Superior temporal gyrus (tissue), 1 donor: Measurements from ENCODE around the gene GCK.

Experiments used
- DNase-seq: peaks from one replicate; pipeline ENCODE4 v3.0.0-alpha.2; 2016; ENCODE audit errors: extremely low spot score

The GCK gene

DNA sequence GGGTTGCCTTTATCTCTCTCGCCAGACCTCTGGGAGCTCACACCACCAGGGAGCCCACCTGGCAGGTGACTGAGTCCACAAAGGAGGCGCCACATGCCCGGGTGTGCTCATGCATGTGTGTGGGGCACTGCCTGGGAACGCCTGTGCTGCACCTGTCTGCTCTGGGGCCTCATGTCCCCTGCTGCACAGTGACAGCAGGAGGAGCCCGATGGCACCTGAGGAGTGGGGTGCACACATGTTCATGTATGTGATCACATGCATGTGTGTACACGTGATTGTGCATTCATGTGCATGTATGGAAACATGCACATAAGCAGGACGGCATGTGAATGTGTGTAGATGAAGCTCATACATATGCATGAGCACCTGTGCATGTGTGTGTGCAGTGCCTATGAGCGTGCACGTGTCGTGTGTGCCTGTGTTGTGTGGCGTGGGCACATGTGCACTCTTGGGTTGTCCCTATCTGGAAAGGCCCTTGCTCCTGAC is 33.6 kb upstream of the GCK start:
- DNase-seq, result no peak

DNA sequence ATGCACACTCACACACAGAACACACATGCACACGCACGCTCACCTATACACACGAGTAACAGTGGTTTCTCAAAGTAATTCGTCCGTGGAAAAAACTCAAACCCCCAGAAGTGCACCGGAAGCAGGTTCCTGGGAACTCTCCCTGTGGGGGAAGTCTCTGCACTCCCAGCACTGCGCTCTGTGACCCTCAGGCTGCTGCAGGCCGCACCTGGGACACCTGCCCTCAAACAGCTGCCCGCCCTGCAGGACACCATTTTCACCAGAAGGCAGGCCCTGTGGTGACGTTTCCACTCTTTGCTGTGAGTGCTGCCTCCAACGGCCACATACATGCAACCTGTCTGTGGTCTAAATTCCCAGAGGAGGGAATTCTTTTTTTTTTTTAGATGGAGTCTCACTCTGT is 32.8 kb upstream of the GCK start:
- DNase-seq, result no peak

DNA sequence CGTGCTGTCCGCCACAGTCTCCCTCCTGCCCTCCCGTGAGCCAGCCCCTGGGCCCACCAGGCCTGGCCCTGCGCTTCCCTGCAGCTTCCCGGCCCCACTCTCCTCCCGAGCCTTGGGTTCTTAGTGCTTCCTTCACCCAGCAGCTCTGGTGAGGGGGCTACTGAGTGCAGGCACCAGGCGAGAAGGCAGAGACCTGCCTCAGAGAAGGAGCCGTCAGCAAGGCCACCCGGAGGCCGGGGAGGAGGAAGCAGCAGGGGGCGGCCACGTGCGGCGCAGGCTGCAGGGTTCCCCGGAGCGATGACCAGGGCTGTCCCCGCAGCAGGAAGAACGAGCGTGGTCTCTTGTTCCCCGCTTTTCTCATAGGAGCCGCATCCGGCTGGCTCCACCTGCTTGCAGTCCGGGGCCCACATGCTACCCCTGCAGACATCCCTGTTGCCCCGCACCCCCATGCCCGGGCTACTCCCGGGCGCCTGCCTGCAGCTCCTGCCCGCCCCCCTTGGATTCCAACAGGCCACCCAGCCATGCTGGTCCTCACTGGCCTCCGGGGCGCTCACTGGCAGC is 32.1 kb upstream of the GCK start:
- no peak for DNase-seq

DNA sequence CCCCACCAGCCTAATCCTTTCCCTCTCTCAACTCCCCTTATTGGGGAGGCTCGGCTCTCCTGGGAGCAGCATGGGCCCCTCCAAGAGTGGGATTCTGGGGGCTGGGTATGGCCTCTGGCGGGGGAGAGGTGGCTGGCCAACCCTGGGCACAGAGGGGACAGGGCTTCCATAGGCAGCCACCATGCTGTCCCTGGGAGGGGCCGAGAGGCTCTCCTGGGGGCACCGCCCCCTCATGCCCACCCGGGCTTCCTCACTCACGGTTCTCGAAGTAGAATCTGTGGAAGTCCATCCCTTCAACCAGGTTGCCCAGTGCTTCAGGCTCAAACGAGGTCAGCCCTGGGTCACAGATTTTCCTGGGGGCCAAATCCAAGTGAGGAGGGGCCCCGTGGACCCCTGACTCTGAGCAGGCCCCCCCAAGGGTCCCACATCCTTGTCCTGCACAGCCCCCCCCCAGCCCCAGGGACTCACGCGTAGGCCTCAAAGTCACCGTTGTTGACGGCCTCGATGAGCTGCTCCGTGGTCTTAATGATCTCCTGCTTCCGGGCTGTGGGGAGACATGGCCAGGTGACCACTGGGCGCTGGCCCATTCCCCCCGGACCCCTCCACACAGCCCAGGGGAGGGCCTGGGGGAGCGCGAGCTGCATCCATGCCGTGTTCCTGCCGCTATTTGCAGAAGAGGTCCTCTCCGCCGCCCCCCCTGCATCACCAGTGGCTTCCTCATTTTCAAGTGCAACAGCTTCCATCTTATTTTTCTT is 31.3 kb upstream of the GCK start:
- DNase-seq, result no peak

- no peak for DNase-seq
Measured at GRCh38 chr7:44220046-44220357, 30.8 kb upstream of the GCK start.

DNA sequence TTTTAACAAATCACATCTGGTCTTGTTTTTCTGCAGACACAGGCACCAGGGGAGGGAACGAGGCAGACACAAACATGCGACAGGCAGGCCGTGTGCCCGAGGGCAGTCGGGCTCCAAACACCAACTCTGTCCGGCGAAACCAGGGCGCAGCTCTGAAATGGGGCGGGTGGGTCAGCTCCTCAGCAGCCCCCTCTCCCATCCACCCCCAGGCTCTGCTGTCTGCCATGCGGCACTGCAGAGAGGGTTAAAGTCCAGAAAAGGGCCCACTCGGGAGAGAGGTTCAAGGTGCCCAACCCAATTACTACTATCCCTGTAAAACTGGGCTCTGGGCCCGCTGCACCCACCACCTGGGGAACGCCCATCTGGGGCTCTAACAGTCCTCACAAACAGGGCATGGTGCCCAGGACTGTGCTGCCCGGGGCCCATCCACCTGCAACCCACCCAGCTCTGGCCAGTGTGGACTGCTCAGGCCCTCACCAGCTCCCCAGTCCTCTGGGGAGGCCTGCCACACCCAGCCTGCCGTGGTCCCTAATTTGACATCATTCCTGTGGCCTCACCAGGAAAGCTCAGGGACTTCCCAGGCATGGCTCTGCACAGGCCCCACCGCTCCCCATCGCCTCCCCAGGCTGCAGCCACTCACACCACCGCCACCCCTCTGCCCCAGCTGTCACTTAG is 30.3 kb upstream of the GCK start:
- DNase-seq, result no peak

DNA sequence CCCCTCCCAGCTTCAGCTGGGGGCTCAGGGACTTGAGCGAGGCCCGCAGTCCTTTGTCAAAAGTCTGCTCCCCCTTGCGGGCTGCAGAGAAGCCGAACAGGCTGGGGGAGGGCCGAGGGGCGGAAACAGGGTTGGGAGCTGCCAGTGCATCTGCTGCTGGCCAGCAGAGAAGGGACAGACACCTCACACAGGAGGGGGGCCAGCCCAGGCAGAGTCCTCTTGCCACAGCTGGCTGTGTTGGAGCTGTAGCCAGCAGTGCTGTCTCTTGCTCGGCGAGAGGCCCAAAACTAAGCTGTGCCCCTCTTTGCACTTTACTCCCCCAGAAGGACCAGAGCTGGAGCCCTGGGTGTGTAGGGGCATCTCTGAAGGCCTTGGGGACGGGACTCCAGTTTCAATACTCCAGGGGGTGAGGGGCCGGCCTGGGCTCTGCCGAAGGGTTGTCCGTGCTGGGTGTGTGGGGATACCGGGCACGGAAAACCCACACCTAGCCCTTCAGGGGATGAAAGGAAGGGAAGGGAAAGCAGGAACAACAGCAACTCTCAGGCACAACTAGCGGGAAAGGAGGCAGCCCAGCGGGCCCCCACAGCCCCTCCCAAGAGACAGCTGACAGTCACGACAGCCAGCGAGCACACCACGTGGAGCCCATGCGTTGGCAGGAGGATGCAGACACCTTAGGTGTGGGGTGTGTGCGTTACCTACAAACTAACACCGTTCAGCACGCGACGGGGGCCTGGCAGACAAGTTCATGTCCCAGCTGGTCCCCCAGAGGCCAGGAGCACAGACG is 29.4 kb upstream of the GCK start:
- DNase-seq, result no peak

DNA sequence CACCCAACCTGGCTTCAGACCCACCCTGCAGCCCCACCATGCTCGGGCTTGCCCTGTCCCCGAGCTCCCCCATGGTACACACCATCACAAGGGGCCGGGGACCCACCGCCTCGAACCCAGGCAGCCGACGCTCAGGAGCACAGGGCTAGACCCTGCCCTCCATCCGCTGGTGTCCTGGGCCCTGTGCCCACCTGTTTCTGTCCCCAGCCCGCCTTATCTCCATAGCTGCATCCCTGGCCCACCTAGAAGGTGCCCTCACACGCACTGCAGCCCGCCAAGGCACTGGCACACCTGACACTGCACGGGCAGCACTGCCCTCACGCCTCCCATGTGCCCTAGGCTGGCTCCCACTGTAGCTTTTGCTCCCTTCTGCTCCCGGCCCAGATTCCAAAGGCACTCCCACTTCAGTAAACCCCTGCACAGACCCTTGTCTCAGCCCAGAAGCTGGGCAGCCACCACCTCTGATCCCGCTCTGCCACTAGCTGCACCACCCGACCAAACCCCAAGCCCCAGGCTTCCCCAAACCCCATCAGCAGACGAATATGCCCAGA is 28.7 kb upstream of the GCK start:
- no peak for DNase-seq

DNA sequence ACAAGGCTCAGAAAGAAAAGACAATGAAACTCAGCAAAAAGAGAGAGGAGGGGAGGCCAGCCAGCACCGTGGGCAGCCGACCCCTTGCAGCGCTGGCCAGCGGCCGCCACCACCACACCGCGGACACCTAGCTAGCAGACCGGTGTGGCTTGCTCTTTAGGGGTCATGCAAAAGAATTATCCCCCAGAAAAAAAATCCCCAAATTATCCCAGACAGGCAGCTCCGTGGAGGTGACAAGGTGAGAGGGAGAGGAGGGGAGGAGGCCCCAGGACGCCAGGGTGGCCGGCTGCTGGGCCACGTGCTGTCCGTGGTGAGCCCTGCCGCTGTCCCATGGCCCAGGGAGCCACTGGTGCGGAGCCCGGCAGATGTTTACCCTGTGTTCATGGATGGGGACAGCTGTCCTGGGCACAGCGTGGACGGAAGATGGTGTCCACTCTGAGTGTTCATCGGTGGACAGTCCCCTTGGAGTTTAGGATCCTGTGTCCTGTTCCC is 28.0 kb upstream of the GCK start:
- no peak for DNase-seq

DNA sequence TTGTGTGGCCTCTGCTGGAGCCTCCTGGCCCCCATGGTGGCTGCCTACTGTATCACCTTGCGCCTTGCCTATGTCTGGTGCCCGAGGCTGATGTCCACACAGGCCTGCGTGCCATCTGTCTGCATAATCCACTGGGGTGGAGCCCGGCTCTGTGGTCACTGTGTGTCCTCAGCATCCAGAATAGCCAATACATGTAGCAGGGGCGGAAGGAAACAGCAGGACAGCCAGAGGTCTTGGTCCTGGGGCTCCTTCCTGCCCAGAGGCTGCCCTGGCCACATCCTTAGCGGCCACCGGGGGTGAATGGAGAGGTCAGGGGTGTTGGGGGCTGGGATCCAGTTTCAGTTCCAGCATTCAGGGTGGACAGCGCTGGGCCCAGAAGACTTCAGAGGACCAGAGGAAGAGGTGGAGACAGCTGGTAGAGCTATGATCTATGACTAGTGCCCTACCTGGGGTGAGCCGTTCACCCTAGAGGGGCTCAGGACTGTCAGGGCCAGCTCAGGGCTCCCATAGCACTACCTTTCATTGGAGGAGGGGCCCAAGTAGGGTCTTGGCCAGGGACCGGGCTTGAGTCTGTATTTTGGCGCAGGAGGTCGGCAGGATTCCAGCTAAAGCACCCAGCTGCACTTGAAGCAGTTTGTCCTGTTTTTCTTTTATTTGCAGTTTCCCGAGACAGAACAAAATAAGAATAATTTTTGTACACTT is 27.4 kb upstream of the GCK start:
- DNase-seq, result no peak

GRCh38 chr7:44216019-44216418 is 26.8 kb upstream of the GCK start:
- DNase-seq, result no peak

DNA sequence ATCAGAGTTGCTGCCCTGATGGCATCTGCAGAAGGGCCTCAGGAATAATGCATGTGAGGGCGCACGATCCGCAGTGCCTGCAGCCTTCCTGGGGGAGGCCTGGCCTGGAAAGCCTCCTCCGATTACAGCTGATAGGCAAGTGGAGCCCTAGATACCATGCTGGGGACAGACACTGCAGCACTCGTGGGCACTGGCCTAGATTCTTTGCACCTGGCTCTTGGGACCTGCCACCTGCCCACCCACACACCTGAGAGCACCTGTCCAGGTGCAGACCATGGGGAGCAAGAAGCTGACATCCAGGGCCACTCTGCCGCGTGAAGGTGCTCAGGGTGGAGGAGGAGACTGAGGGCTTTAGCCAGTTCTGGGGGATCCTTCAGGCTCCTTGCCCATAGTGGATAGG is 26.3 kb upstream of the GCK start:
- no peak for DNase-seq

DNA sequence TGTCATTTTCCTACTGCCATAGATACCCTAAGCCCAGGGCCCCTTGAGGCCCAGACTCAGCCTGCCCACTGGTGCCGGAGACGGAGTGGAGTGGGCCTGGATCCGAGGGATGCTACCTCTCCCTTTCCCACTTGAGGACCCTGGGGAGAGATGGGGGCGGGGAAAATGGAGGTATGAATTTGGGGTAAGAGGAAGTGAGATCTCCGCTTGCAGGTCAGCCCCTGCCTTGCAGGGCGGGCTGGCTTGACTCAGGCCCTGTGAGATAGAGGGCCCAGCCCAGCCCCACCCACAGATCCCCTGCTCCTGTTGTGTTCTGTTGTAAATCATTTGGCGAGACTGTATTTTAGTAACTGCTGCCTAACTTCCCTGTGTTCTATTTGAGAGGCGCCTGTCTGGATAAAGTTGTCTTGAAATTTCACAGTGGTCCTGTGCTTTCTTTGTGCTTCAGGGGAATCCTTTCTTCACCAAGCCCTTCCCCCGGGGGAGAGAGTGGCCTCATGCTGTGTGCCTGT is 24.7 kb upstream of the GCK start:
- DNase-seq, result no peak

- DNase-seq, result no peak
Measured at GRCh38 chr7:44213206-44213876, 24.1 kb upstream of the GCK start.

GRCh38 chr7:44212581-44213184 is 23.4 kb upstream of the GCK start:
- DNase-seq, result no peak

DNA sequence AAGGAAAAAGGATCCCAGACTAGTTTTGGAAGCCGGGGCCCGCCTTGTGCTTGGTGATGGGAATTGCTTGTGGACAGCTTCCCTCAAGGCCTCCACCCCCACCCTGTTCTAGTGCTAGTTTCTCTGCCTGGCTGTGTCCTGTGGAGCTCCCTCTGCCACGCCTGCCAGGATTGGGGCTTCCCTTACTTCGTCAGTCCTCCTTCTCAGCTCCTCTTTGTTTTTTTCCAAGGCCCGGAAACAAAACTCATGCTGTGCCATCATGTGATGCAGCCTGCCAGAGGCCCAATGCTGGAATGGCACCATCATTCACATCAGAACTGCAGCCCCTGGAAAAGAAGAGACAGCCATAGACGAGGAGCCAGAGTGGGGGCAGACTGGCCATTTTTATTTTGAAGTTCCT is 22.8 kb upstream of the GCK start:
- peak; percentile 57 for DNase-seq

GRCh38 chr7:44211126-44211675 is 22.0 kb upstream of the GCK start:
- no peak for DNase-seq

DNA sequence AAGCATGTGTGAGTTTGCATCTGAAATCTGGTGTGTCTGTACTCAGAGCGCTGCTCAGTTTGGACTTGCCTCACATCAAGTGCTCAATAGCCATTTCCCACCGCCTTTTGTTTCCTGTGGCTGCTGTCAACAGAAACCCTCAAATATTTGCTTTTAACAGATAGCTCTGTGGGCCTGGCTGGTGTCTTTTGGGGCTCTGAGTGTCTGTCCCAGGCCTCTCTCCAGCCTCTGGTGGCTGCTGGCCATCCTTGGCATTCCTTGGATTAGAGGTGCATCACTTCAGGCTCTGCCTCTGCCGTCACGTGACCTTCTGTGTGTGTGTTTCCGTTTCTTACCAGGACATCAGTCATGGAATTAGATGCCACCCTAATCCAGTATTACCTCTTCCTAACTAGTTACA is 20.9 kb upstream of the GCK start:
- DNase-seq, result no peak

GRCh38 chr7:44208085-44208484 is 18.8 kb upstream of the GCK start:
- DNase-seq, result no peak

- DNase-seq, result no peak
Measured at GRCh38 chr7:44206008-44206407, 16.8 kb upstream of the GCK start.
